Activated CD8-positive, alpha-beta T cell treated with anti-CD3 and anti-CD28 coated beads for 36 hours (primary cell): ENCODE data around the gene MAST4. TPM values are rescaled to one million over a fixed set of nuclear protein-coding genes. Genes with fewer than 3 reads are reported as not detected.
"Not testable (repeated sequence)": the region's sequence is repeated elsewhere in the genome, so short reads cannot be mapped to it uniquely, and the experiment has no call there.

Experiments
- ATAC-seq: fragments of 200-7000 bp; cut with Tn5 transposase; one replicate; pipeline ENCODE4 v1.10.0; 2021; ENCODE audit warnings: mild to moderate bottlenecking, moderate library complexity
- CTCF ChIA-PET: fragments of 350-600 bp; sonication (Branson Sonifier 250); formaldehyde crosslinking; loops from one replicate; lab custom pipeline; 2021; ENCODE audit warnings: antibody characterized with exemption; lab: Charles Lee
- POLR2A ChIA-PET: fragments of 350-600 bp; sonication (Branson Sonifier 250); formaldehyde crosslinking; loops from one replicate; lab custom pipeline; 2021; ENCODE audit warnings: antibody characterized with exemption; lab: Charles Lee
- DNase-seq: peaks from one replicate; pipeline ENCODE4 v3.0.0-alpha.2; 2020
- H3K27ac Mint-ChIP-seq: one replicate; pipeline ENCODE4 v1.8.0; 2021; ENCODE audit warnings: mild to moderate bottlenecking, mixed read lengths
- H3K27me3 Mint-ChIP-seq: one replicate; pipeline ENCODE4 v1.8.0; 2021; ENCODE audit warnings: mixed read lengths
- H3K36me3 Mint-ChIP-seq: one replicate; pipeline ENCODE4 v1.8.0; 2021; ENCODE audit warnings: low read depth, mixed read lengths
- H3K4me1 Mint-ChIP-seq: one replicate; pipeline ENCODE4 v1.8.0; 2021; ENCODE audit warnings: low read depth, mixed read lengths
- H3K4me3 Mint-ChIP-seq: one replicate; pipeline ENCODE4 v1.8.0; 2021; ENCODE audit warnings: mild to moderate bottlenecking, moderate library complexity, mixed read lengths
- H3K9me3 Mint-ChIP-seq: one replicate; pipeline ENCODE4 v1.8.0; 2021; ENCODE audit warnings: mixed read lengths
- CTCF ChIP-seq: fragments of 200-600 bp; IDR thresholded peaks from one replicate; pipeline ENCODE4 v1.8.0; 2022; ENCODE audit warnings: antibody characterized with exemption, mild to moderate bottlenecking
- intact Hi-C: fragments of 100-400 bp; cut with micrococcal nuclease; formaldehyde crosslinking; loops from one replicate; pipeline ENCODE4 v1.10.0; 2022
- total RNA-seq, 2 experiments: library from RNA; stranded (reverse); gene quantifications; one replicate each; pipeline ENCODE4 v1.2.3, GENCODE V29; 2021

The MAST4 gene
- total RNA-seq, 2 experiments from 2014 or later, result 7.6 to 10.0 TPM

- H3K36me3 Mint-ChIP-seq, result peaks cover 2% of the 10 kb centered on the region
- intact Hi-C loops, result no loop called here
- TF ChIP-seq CTCF, result no peak
- H3K4me1 Mint-ChIP-seq, result peaks cover 20% of the 10 kb centered on the region
- DNase-seq (no peak), ATAC-seq (no peak)
- H3K27me3 Mint-ChIP-seq, result no peaks in the 10 kb centered on the region
- ChIA-PET CTCF (interaction anchor here (18.9 kb wide), 1 partner anchor 34 kb away, joined by 349 read pairs; the partner anchor contains the start of gene CD180), POLR2A (no interaction called here)
- H3K27ac Mint-ChIP-seq, result no peak overlapping the region
- H3K9me3 Mint-ChIP-seq, result no peaks in the 10 kb centered on the region
- no peak overlapping the region for H3K4me3 Mint-ChIP-seq
These were observed 574.6 kb downstream of the MAST4 start for GRCh38 chr5:67170767-67171166.

GRCh38 chr5:67173351-67173750 lies 577.2 kb downstream of the MAST4 start:
- Mint-ChIP-seq H3K4me1 (peaks cover 13% of the 10 kb centered on the region), H3K9me3 (peaks cover 17% of the 10 kb centered on the region), H3K36me3 (peaks cover 12% of the 10 kb centered on the region)
- CTCF ChIA-PET, H3K27me3 Mint-ChIP-seq, DNase-seq, H3K27ac Mint-ChIP-seq, H3K4me3 Mint-ChIP-seq, intact Hi-C loops, ATAC-seq: not testable (repeated sequence)
- POLR2A ChIA-PET, result interaction anchor here (1.0 kb wide), 1 partner anchor 16 kb away, joined by 3 read pairs; no protein-coding TSS in a partner anchor

- Mint-ChIP-seq H3K27ac (no peak overlapping the region), H3K36me3 (peaks cover 12% of the 10 kb centered on the region), H3K4me1 (peaks cover 10% of the 10 kb centered on the region), H3K4me3 (no peak overlapping the region), H3K9me3 (peaks cover 20% of the 10 kb centered on the region), H3K27me3 (no peaks in the 10 kb centered on the region)
- ChIA-PET POLR2A (interaction anchor here (1.0 kb wide), 1 partner anchor 16 kb away, joined by 3 read pairs; no protein-coding TSS in a partner anchor), CTCF (interaction anchor here (1.8 kb wide), 1 partner anchor 10 kb away, joined by 8 read pairs; no protein-coding TSS in a partner anchor)
- ATAC-seq, result peak; percentile 53
- no peak for TF ChIP-seq CTCF
- DNase-seq, result no peak
- intact Hi-C loops, result no loop called here
These were observed 577.8 kb downstream of the MAST4 start for GRCh38 chr5:67173959-67174358.

GRCh38 chr5:67176936-67177335 lies 580.7 kb downstream of the MAST4 start:
- no peak for ATAC-seq
- CTCF ChIA-PET, result interaction anchor here (4.1 kb wide), 1 partner anchor 9 kb away, joined by 29 read pairs; no protein-coding TSS in a partner anchor
- H3K9me3 Mint-ChIP-seq, result peaks cover 20% of the 10 kb centered on the region
- POLR2A ChIA-PET, result no interaction called here
- no peak overlapping the region for H3K27ac Mint-ChIP-seq
- H3K36me3 Mint-ChIP-seq, result peaks cover 12% of the 10 kb centered on the region
- intact Hi-C loops, result no loop called here
- no peak overlapping the region for H3K4me3 Mint-ChIP-seq
- no peak for TF ChIP-seq CTCF
- H3K4me1 Mint-ChIP-seq, result peaks cover 26% of the 10 kb centered on the region
- DNase-seq, result no peak
- H3K27me3 Mint-ChIP-seq, result no peaks in the 10 kb centered on the region

GRCh38 chr5:67178085-67178484 lies 581.9 kb downstream of the MAST4 start:
- no peak for TF ChIP-seq CTCF
- Mint-ChIP-seq H3K9me3 (peaks cover 20% of the 10 kb centered on the region), H3K27me3 (no peaks in the 10 kb centered on the region), H3K4me1 (peaks cover 36% of the 10 kb centered on the region), H3K4me3 (no peak overlapping the region), H3K27ac (no peak overlapping the region), H3K36me3 (peaks cover 12% of the 10 kb centered on the region)
- no peak for ATAC-seq
- no peak for DNase-seq
- ChIA-PET CTCF (interaction anchor here (0.7 to 4.1 kb wide), 2 partner anchors 11 to 24 kb away, joined by 3 to 29 read pairs; no protein-coding TSS in a partner anchor), POLR2A (no interaction called here)
- intact Hi-C loops, result no loop called here
